DND-41 (cell line): ENCODE results near the gene PASK.

Source experiments
- ATAC-seq: fragments of 200-7000 bp; cut with Tn5 transposase; 3 replicates; pipeline ENCODE4 v1.9.1; 2021; ENCODE audit warnings: low read depth; ENCODE audit not compliant: insufficient read depth
- DNase-seq: peaks from one replicate; pipeline ENCODE4 v3.0.0-alpha.2; 2020
- H2AFZ ChIP-seq: 2 replicates; pipeline ENCODE4 v1.6.0; 2012; ENCODE audit warnings: low read depth, low read length
- H3K27ac ChIP-seq: 2 replicates; pipeline ENCODE4 v1.5.1; 2012; ENCODE audit warnings: low read length, inconsistent platforms
- H3K27me3 ChIP-seq: fragments of 200-600 bp; sonication (generic); 2 replicates; pipeline ENCODE4 v1.6.0; 2012; ENCODE audit warnings: low read length, mild to moderate bottlenecking, inconsistent platforms; ENCODE audit not compliant: insufficient read depth, poor library complexity
- H3K36me3 ChIP-seq: 2 replicates; pipeline ENCODE4 v1.5.1; 2012; ENCODE audit warnings: low read length, inconsistent platforms; ENCODE audit not compliant: insufficient read depth
- H3K4me1 ChIP-seq: 2 replicates; pipeline ENCODE4 v1.5.1; 2012; ENCODE audit warnings: mild to moderate bottlenecking, low read length; ENCODE audit not compliant: insufficient read depth
- H3K4me2 ChIP-seq: 2 replicates; pipeline ENCODE4 v1.6.0; 2012; ENCODE audit warnings: mild to moderate bottlenecking, moderate library complexity, low read length, inconsistent platforms; ENCODE audit not compliant: insufficient read depth
- H3K4me3 ChIP-seq, 2 experiments: fragments of 200-600 bp in 1 of 2; shearing (Covaris generic) in 1 of 2; 2 replicates each; pipeline ENCODE4 v1.5.1; 2012 to 2016; ENCODE audit warnings: inconsistent platforms in 2 of 2, low read length in 2 of 2, mild to moderate bottlenecking in 2 of 2, low read depth in 1 of 2, moderate library complexity in 1 of 2
- H3K79me2 ChIP-seq: 2 replicates; pipeline ENCODE4 v1.6.0; 2012; ENCODE audit warnings: low read length, inconsistent platforms; ENCODE audit not compliant: insufficient read depth
- H3K9ac ChIP-seq: 2 replicates; pipeline ENCODE4 v1.6.0; 2012; ENCODE audit warnings: low read depth, mild to moderate bottlenecking, inconsistent platforms, low read length, moderate library complexity
- H3K9me3 ChIP-seq: 2 replicates; pipeline ENCODE4 v1.5.1; 2012; ENCODE audit warnings: low read length, moderate library complexity, mild to moderate bottlenecking, inconsistent platforms; ENCODE audit not compliant: insufficient read depth, severe bottlenecking
- H4K20me1 ChIP-seq: 2 replicates; pipeline ENCODE4 v1.6.0; 2012; ENCODE audit warnings: low read length; ENCODE audit not compliant: insufficient read depth
- EZH2 ChIP-seq: IDR thresholded peaks from 3 replicates; pipeline ENCODE4 v1.6.1; 2012; ENCODE audit warnings: borderline replicate concordance, low read depth, mild to moderate bottlenecking, moderate library complexity, low read length, inconsistent platforms; ENCODE audit not compliant: severe bottlenecking
- TF ChIP-seq, protein P1 (sequence below): IDR thresholded peaks from 2 replicates; pipeline ENCODE4 v1.5.1; 2012; ENCODE audit warnings: borderline replicate concordance, low read length, moderate library complexity, mild to moderate bottlenecking; ENCODE audit not compliant: poor library complexity, severe bottlenecking; ENCODE audit errors: extremely low read depth

The PASK gene

GRCh38 chr2:241136191-241136590 is 13.1 kb downstream of the PASK start:
- no peak overlapping the region for H3K9ac ChIP-seq

DNA sequence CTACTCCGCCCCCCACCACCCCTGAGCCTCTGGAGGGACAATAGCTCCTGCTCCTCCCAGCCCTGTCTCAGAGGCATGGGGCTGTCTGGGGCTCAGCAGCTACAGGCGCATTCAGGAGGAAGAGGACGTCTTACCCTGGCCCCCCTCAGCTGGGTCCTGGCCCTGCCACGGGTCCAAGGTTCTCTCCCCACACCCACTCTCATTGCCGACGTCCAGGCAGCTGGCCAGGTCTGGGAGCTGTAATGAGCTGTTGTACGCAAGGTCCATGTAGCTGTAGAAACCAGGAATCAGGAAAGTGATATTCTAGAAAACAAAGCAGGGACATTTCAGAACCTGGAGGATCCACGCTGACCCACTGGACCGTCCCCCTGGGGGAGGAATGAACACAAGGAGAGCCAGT is 13.5 kb downstream of the PASK start:
- Histone ChIP-seq H3K36me3 (peaks cover 79% of the 10 kb centered on the region), H3K4me3 (no peak overlapping the region), H4K20me1 (peaks cover 5% of the 10 kb centered on the region; the same call in 1 of the 2 replicates), H3K79me2 (no peaks in the 10 kb centered on the region), H3K9ac (no peak overlapping the region), H3K4me2 (no peak overlapping the region), H3K9me3 (no peaks in the 10 kb centered on the region), H3K27me3 (no peaks in the 10 kb centered on the region), H3K27ac (no peak overlapping the region), H3K4me1 (no peaks in the 10 kb centered on the region), H2AFZ (no peak overlapping the region)
- TF ChIP-seq, protein P1, sequence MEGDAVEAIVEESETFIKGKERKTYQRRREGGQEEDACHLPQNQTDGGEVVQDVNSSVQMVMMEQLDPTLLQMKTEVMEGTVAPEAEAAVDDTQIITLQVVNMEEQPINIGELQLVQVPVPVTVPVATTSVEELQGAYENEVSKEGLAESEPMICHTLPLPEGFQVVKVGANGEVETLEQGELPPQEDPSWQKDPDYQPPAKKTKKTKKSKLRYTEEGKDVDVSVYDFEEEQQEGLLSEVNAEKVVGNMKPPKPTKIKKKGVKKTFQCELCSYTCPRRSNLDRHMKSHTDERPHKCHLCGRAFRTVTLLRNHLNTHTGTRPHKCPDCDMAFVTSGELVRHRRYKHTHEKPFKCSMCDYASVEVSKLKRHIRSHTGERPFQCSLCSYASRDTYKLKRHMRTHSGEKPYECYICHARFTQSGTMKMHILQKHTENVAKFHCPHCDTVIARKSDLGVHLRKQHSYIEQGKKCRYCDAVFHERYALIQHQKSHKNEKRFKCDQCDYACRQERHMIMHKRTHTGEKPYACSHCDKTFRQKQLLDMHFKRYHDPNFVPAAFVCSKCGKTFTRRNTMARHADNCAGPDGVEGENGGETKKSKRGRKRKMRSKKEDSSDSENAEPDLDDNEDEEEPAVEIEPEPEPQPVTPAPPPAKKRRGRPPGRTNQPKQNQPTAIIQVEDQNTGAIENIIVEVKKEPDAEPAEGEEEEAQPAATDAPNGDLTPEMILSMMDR = no peak
- no peak for TF ChIP-seq EZH2
- ATAC-seq (no peak), DNase-seq (no peak)

More at GRCh38 chr2:241136191-241136590, 13.1 kb downstream of the PASK start:
- TF ChIP-seq EZH2 = no peak
- TF ChIP-seq, protein P1 = no peak
- ATAC-seq (no peak), DNase-seq (no peak)
- Histone ChIP-seq H3K4me2 (no peak overlapping the region), H2AFZ (no peak overlapping the region), H3K36me3 (peaks cover 79% of the 10 kb centered on the region), H3K4me3 (no peak overlapping the region), H3K27me3 (no peaks in the 10 kb centered on the region), H3K27ac (no peak overlapping the region), H3K79me2 (no peaks in the 10 kb centered on the region), H3K4me1 (no peaks in the 10 kb centered on the region), H4K20me1 (peaks cover 8% of the 10 kb centered on the region; the same call in 1 of the 2 replicates), H3K9me3 (no peaks in the 10 kb centered on the region)

DNA sequence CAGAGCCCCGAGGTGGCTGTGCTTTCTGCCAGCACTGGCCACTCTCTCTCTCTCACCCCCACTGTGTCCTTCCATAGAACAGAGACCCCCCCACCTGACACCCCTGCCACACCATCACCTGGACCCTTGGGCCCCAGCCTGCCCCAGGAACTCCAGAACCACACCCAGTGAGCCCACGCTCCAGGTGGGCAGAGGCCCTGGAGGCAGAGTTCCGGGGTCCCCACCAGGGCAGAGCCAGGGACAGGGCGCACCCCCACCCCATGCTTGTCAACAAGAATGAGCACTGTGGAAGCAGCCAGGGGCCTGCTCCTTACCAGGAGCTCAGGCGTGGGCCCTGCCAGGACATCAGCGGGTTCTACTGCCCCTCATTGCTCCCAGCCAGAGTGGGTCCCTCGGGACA is 14.6 kb downstream of the PASK start:
- no peak for ATAC-seq
- Histone ChIP-seq H3K36me3 (peaks cover 75% of the 10 kb centered on the region), H4K20me1 (peaks cover 5% of the 10 kb centered on the region; the same call in 1 of the 2 replicates), H3K79me2 (no peaks in the 10 kb centered on the region), H3K27ac (no peak overlapping the region), H2AFZ (no peak overlapping the region), H3K9me3 (no peaks in the 10 kb centered on the region), H3K4me1 (no peaks in the 10 kb centered on the region), H3K4me2 (no peak overlapping the region), H3K27me3 (no peaks in the 10 kb centered on the region), H3K4me3 (no peak overlapping the region), H3K9ac (no peak overlapping the region)
- TF ChIP-seq EZH2 = no peak
- TF ChIP-seq, protein P1 = no peak
- no peak for DNase-seq

DNA sequence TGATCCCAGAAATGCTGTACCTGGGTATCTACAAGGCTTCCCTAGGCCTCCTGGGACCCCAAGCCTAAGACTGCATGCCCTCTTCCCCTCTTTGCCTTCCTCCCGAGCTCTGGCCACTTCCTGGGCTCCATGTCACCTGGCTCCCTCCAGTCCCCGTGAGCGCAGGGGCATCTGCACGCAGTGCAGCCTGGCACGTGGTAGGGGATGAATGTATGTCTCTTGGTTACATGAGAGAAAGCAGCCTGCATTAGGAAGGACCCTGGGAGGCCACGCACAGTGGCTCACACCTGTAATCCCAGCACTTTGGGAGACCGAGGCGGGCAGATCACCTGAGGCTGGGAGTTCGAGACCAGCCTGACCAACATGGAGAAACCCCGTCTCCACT is 15.8 kb downstream of the PASK start:
- Histone ChIP-seq H3K4me2 (no peak overlapping the region), H2AFZ (no peak overlapping the region), H3K79me2 (no peaks in the 10 kb centered on the region), H3K9me3 (no peaks in the 10 kb centered on the region), H3K4me1 (no peaks in the 10 kb centered on the region), H3K4me3 (no peak overlapping the region), H3K27ac (no peak overlapping the region), H3K36me3 (peaks cover 70% of the 10 kb centered on the region), H4K20me1 (0 out of 2 replicates have a peak, but pooled peaks cover 4% of the 10 kb centered on the region), H3K9ac (no peak overlapping the region), H3K27me3 (no peaks in the 10 kb centered on the region)
- TF ChIP-seq, protein P1 = no peak
- no peak for TF ChIP-seq EZH2
- ATAC-seq (no peak), DNase-seq (no peak)
